Body of pancreas (tissue), 4 donors: Measurements from ENCODE around the gene SDHAF2. TPM values are rescaled to one million over a fixed set of nuclear protein-coding genes. Genes with fewer than 3 reads are reported as not detected.

Source experiments
- ATAC-seq: fragments of 150-250 bp; one replicate; pipeline ENCODE4 v1.9.1; 2016
- DNase-seq, 4 donors: peaks; one replicate each; pipeline ENCODE4 v3.0.0-alpha.2; 2019
- H3K27ac ChIP-seq, 4 donors: fragments of 200-600 bp; sonication (generic); 1 replicate in 3 of 4; 2 replicates in 1 of 4; pipeline versions ENCODE4 v1.5.1 to v1.6.1; 2016 to 2019; ENCODE audit warnings: mild to moderate bottlenecking in 1 of 4, mixed read lengths in 1 of 4, moderate library complexity in 1 of 4
- H3K27me3 ChIP-seq, 2 donors: fragments of 200-600 bp; sonication (generic); one replicate each; pipeline ENCODE4 v1.6.0; 2016; ENCODE audit warnings: mild to moderate bottlenecking in 1 of 2
- H3K36me3 ChIP-seq, 2 donors: fragments of 200-600 bp; sonication (generic); replicated peaks in 1 of 2; 2 replicates each; pipeline ENCODE4 v1.5.1; 2016; ENCODE audit warnings: low read depth in 2 of 2; ENCODE audit not compliant: insufficient read depth in 1 of 2
- H3K4me1 ChIP-seq: fragments of 200-600 bp; sonication (generic); one replicate; pipeline ENCODE4 v1.6.0; 2016
- H3K4me3 ChIP-seq, 2 donors: fragments of 200-600 bp; sonication (generic); 1 replicate in 1 of 2; 2 replicates in 1 of 2; pipeline ENCODE4 v1.5.1; 2016 to 2019
- H3K9me3 ChIP-seq, 3 donors: fragments of 200-600 bp; sonication (generic); 1 replicate in 2 of 3; 2 replicates in 1 of 3; pipeline ENCODE4 v1.5.1; 2016
- CTCF ChIP-seq, 7 experiments: fragments of 450-650 bp in 4 of 7; fragments of 200-600 bp in 3 of 7; sonication (generic) in 3 of 7; IDR thresholded peaks; one replicate each; pipeline ENCODE4 v1.5.1; 2016 to 2019; ENCODE audit warnings: antibody characterized with exemption in 7 of 7
- POLR2A ChIP-seq, 3 donors: fragments of 450-650 bp; IDR thresholded peaks; one replicate each; pipeline ENCODE4 v1.6.1; 2016; ENCODE audit warnings: antibody characterized with exemption in 3 of 3, mild to moderate bottlenecking in 2 of 3
- WGBS, 2 donors: methylation state at CpG; one replicate each; pipeline ENCODE4 v1.1.5; 2017; 5-methylcytosine and 5-hydroxymethylcytosine counted together
- intact Hi-C: fragments of 100-400 bp; cut with DNase I; formaldehyde crosslinking; loops from one replicate; pipeline ENCODE4 v1.15.1; 2023
- total RNA-seq, 2 donors: library from RNA; depleted of rRNA; stranded (reverse); fragments of >200 nt; gene quantifications; one replicate each; pipeline ENCODE4 v1.1.0, GENCODE V29; 2016

SDHAF2 gene
- total RNA-seq, 2 donors from 2014 or later: 25.2 to 28.0 TPM

DNA sequence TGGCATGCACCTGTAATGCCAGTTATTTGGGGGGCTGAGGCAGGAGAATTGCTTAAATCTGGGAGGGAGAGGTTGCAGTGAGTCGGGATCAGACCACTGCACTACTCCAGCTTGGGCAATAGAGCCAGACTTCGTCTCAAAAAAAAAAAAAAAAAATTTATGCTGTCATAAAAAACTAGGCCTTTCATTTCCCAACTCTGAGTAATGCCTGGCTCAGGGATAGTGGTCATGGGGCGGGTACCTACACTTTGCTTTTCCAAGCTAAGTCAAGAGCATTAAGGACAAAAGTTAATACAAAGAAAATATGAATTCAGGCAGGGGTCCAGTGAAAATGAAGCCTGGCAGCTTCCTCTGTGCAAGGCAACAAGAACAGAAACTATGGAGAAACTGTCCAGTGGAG, 16.4 kb upstream of the SDHAF2 start:
- Histone ChIP-seq H3K9me3 (no peaks in the 10 kb centered on the region), H3K36me3 (peaks cover 37 to 55% of the 10 kb centered on the region in 2 donors), H3K4me1 (peaks cover 18% of the 10 kb centered on the region), H3K4me3 (no peak overlapping the region), H3K27me3 (no peaks in the 10 kb centered on the region), H3K27ac (no peak overlapping the region)
- ATAC-seq: no peak
- DNase-seq: no peak
- intact Hi-C loops: no loop called here
- TF ChIP-seq CTCF (IDR thresholded peaks at IDR 0.05) (no peak), POLR2A (IDR thresholded peaks at IDR 0.05) (no peak)
- 84 to 88% methylated on average over 3 of the region's 3 CpGs for WGBS, 2 donors

GRCh38 chr11:61414547-61414946, 15.4 kb upstream of the SDHAF2 start:
- no peaks in the 10 kb centered on the region for H3K9me3 ChIP-seq
- H3K27me3 ChIP-seq: no peaks in the 10 kb centered on the region
- WGBS, 2 donors: 70 to 97% methylated on average over 2 of the region's 2 CpGs
- no peak overlapping the region for H3K27ac ChIP-seq
- H3K4me1 ChIP-seq: peaks cover 18% of the 10 kb centered on the region
- H3K4me3 ChIP-seq: no peak overlapping the region
- no peak for TF ChIP-seq POLR2A (IDR thresholded peaks at IDR 0.05)
- no peak for TF ChIP-seq CTCF (IDR thresholded peaks at IDR 0.05)
- DNase-seq (no peak), ATAC-seq (no peak)
- intact Hi-C loops: no loop called here
- H3K36me3 ChIP-seq: peaks cover 30 to 52% of the 10 kb centered on the region in 2 donors

DNA sequence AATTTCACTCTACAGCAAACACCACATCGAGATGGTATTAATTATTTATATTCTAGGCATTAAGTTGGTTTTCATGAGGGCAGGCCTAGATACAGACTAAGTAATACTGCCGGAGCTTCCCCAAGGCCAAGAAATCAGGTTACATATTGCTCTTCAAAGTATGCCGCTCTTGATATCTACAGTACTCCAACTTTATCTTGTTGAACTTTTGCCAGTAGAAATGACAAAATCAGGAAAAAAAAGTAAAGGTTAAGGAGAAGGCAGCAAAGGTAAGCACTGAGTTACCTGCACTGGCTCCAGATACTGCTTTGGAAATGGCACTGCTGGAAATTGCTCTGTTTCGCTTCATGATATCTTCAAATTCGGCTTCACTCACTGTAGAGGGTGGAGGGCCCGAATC, 14.5 kb upstream of the SDHAF2 start:
- H3K4me3 ChIP-seq: no peak overlapping the region
- H3K4me1 ChIP-seq: peaks cover 18% of the 10 kb centered on the region
- ATAC-seq (peak; percentile 30), DNase-seq (no peak)
- no peak for TF ChIP-seq POLR2A (IDR thresholded peaks at IDR 0.05)
- TF ChIP-seq CTCF (IDR thresholded peaks at IDR 0.05): no peak
- H3K9me3 ChIP-seq: no peaks in the 10 kb centered on the region
- intact Hi-C loops: no loop called here
- 41 to 56% methylated on average over 6 of the region's 6 CpGs for WGBS, 2 donors
- H3K36me3 ChIP-seq: peaks cover 24 to 53% of the 10 kb centered on the region in 2 donors
- no peak overlapping the region for H3K27ac ChIP-seq
- no peaks in the 10 kb centered on the region for H3K27me3 ChIP-seq

DNA sequence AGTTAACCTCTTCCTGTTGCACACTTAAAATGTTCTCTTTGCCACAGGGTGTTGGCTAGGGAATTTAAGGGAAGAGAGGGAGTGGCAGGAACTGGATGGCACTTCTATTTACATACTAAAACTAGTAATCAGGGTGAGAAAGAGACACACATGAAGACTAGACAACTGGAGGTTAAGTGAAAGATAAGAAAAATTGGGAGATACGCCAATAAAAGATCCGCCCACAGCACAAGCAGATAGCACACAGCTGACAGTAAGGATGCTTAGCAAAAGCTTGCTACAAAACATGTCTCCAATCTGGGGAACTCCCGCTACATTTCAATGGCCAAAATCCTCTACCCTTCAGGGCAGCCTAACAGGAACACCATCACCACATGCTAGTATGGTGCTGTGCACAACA, 13.0 kb upstream of the SDHAF2 start:
- H3K27ac ChIP-seq: no peak overlapping the region
- H3K4me1 ChIP-seq: peaks cover 18% of the 10 kb centered on the region
- no peak overlapping the region for H3K4me3 ChIP-seq
- H3K36me3 ChIP-seq: peaks cover 24 to 46% of the 10 kb centered on the region in 2 donors
- WGBS, 2 donors: 67 to 84% methylated on average over 3 of the region's 3 CpGs
- no peaks in the 10 kb centered on the region for H3K9me3 ChIP-seq
- TF ChIP-seq POLR2A (IDR thresholded peaks at IDR 0.05) (no peak), CTCF (IDR thresholded peaks at IDR 0.05) (no peak)
- ATAC-seq (no peak), DNase-seq (no peak)
- intact Hi-C loops: no loop called here
- no peaks in the 10 kb centered on the region for H3K27me3 ChIP-seq

- WGBS, 2 donors: 59 to 64% methylated on average over 2 of the region's 2 CpGs
- no peak for DNase-seq
- Histone ChIP-seq H3K4me1 (peaks cover 18% of the 10 kb centered on the region), H3K9me3 (no peaks in the 10 kb centered on the region), H3K27ac (no peak overlapping the region), H3K4me3 (no peak overlapping the region), H3K36me3 (peaks cover 24 to 43% of the 10 kb centered on the region in 2 donors), H3K27me3 (no peaks in the 10 kb centered on the region)
- intact Hi-C loops: no loop called here
- no peak for TF ChIP-seq CTCF (IDR thresholded peaks at IDR 0.05)
- no peak for TF ChIP-seq POLR2A (IDR thresholded peaks at IDR 0.05)
- ATAC-seq: no peak
Observed at GRCh38 chr11:61417670-61418069, 12.3 kb upstream of the SDHAF2 start.
